Measurements from ENCODE around the gene HOXB5.

The HOXB5 gene

GRCh38 chr17:48593126-48593829 is at the start of gene HOXB5:
Gene HOXB5 (minus strand): TSS chr17:48593779. CDS start chr17:48593682, 97 bp downstream.
- no peak for DNase-seq

- no peak for DNase-seq
Observed at GRCh38 chr17:48642843-48643696, 49.5 kb upstream of the HOXB5 start.

GRCh38 chr17:48642059-48642842 is 48.7 kb upstream of the HOXB5 start:
- DNase-seq, result no peak

GRCh38 chr17:48641541-48642058 is 48.0 kb upstream of the HOXB5 start:
- DNase-seq, result no peak

GRCh38 chr17:48640858-48641180 is 47.2 kb upstream of the HOXB5 start:
- no peak for DNase-seq

GRCh38 chr17:48639982-48640857 is 46.6 kb upstream of the HOXB5 start:
- no peak for DNase-seq

GRCh38 chr17:48639136-48639535 is 45.6 kb upstream of the HOXB5 start:
- no peak for DNase-seq

- DNase-seq, result no peak
Observed at GRCh38 chr17:48637323-48638260, 44.0 kb upstream of the HOXB5 start.

GRCh38 chr17:48636177-48637018 is 42.8 kb upstream of the HOXB5 start:
- DNase-seq, result peak; percentile 55

GRCh38 chr17:48634493-48635208 is 41.1 kb upstream of the HOXB5 start:
- no peak for DNase-seq

GRCh38 chr17:48633266-48633677 is 39.7 kb upstream of the HOXB5 start:
- no peak for DNase-seq

GRCh38 chr17:48632579-48633265 is 39.1 kb upstream of the HOXB5 start:
- no peak for DNase-seq

- DNase-seq, result no peak
Observed at GRCh38 chr17:48631693-48632578, 38.4 kb upstream of the HOXB5 start.

- DNase-seq, result no peak
Observed at GRCh38 chr17:48630925-48631692, 37.5 kb upstream of the HOXB5 start.

GRCh38 chr17:48630009-48630924 is 36.7 kb upstream of the HOXB5 start:
- no peak for DNase-seq

- no peak for DNase-seq
Observed at GRCh38 chr17:48629411-48629759, 35.8 kb upstream of the HOXB5 start.

All from NCI-H2029 treated with DMSO at 0.1 percent for 48 hours (cell line).